GM12878 (cell line): ENCODE measurements around the gene KRT12. TPM values are rescaled to one million over a fixed set of nuclear protein-coding genes. Genes with fewer than 3 reads are reported as not detected.

ENCODE experiments used
- ATAC-seq: fragments of 200-7000 bp; cut with Tn5 transposase; 3 replicates; pipeline ENCODE4 v1.9.1; 2020; ENCODE audit warnings: mild to moderate bottlenecking, moderate library complexity
- BruUV-seq: library from RNA; stranded (reverse); fragments of 400-500 nt; replicated peaks from 2 replicates; lab custom pipeline; 2021; lab: Mats Ljungman, UMichigan
- CTCF ChIA-PET: fragments of 300-600 bp; sonication (Branson Sonifier 250); formaldehyde crosslinking; extraction: SDS; loops from one replicate; lab custom pipeline; 2021; ENCODE audit warnings: inconsistent platforms; lab: Yijun Ruan, JAX
- POLR2A ChIA-PET: fragments of 350-600 bp; formaldehyde crosslinking; extraction: SDS; loops from one replicate; lab custom pipeline; 2021; ENCODE audit warnings: inconsistent platforms; lab: Charles Lee
- RAD21 ChIA-PET: fragments of 300-600 bp; sonication (Branson Sonifier 250); formaldehyde crosslinking; loops from one replicate; lab custom pipeline; 2023; ENCODE audit warnings: antibody characterized with exemption; ENCODE audit not compliant: unreplicated experiment; lab: Charles Lee
- SMC1A ChIA-PET: fragments of 300-600 bp; sonication (Branson Sonifier 250); formaldehyde crosslinking; loops from one replicate; lab custom pipeline; 2023; ENCODE audit not compliant: unreplicated experiment, uncharacterized antibody; lab: Charles Lee
- DNase-seq: peaks from one replicate; pipeline ENCODE4 v3.0.0-alpha.2; 2011; ENCODE audit warnings: low read depth, low spot score
- FAIRE-seq: peaks from 3 replicates; lab custom pipeline; 2011; peaks lifted over from hg19 to GRCh38; lab: Jason Lieb, UNC
- H2AFZ ChIP-seq: 2 replicates; pipeline ENCODE4 v1.6.0; 2011; ENCODE audit warnings: low read depth, low read length, control low read depth; ENCODE audit not compliant: control insufficient read depth
- H3K27ac ChIP-seq: 2 replicates; pipeline ENCODE4 v1.5.1; 2011; ENCODE audit warnings: control low read depth; ENCODE audit not compliant: control insufficient read depth, insufficient read depth
- H3K27me3 ChIP-seq, 2 experiments: replicated peaks in 1 of 2; 2 replicates each; pipeline versions ENCODE4 v1.6.0 to v1.6.1; 2011; ENCODE audit warnings: low read length in 1 of 2; ENCODE audit not compliant: control insufficient read depth in 2 of 2, insufficient read depth in 2 of 2
- H3K36me3 ChIP-seq, 2 experiments: 2 replicates each; pipeline ENCODE4 v1.5.1; 2011; ENCODE audit warnings: low read length in 1 of 2; ENCODE audit not compliant: control insufficient read depth in 2 of 2, insufficient read depth in 2 of 2
- H3K4me1 ChIP-seq: 2 replicates; pipeline ENCODE4 v1.6.1; 2011; ENCODE audit warnings: mild to moderate bottlenecking, low read length, moderate library complexity, mixed read lengths; ENCODE audit not compliant: control insufficient read depth, insufficient read depth
- H3K4me2 ChIP-seq: 2 replicates; pipeline ENCODE4 v1.6.0; 2011; ENCODE audit warnings: control low read depth; ENCODE audit not compliant: control insufficient read depth, insufficient read depth
- H3K4me3 ChIP-seq: fragments of 200-600 bp; sonication (generic); 2 replicates; pipeline ENCODE4 v1.5.1; 2016
- H3K79me2 ChIP-seq: 2 replicates; pipeline ENCODE4 v1.6.0; 2011; ENCODE audit warnings: low read length; ENCODE audit not compliant: control insufficient read depth, insufficient read depth
- H3K9ac ChIP-seq: 2 replicates; pipeline ENCODE4 v1.8.0; 2011; ENCODE audit warnings: low read length, control low read depth, mixed read lengths; ENCODE audit not compliant: control insufficient read depth, insufficient read depth
- H3K9me3 ChIP-seq: replicated peaks from 3 replicates; pipeline ENCODE4 v1.5.1; 2011; ENCODE audit warnings: mild to moderate bottlenecking, low read length; ENCODE audit not compliant: control insufficient read depth, insufficient read depth
- H4K20me1 ChIP-seq: 2 replicates; pipeline ENCODE4 v1.6.0; 2011; ENCODE audit not compliant: control insufficient read depth, insufficient read depth
- CBFB ChIP-seq: IDR thresholded peaks from 2 replicates; pipeline ENCODE4 v1.6.1; 2016; ENCODE audit warnings: antibody characterized with exemption, low read depth
- CREM ChIP-seq: IDR thresholded peaks from 2 replicates; pipeline ENCODE4 v1.6.1; 2014; ENCODE audit warnings: antibody characterized with exemption, low read depth
- DPF2 ChIP-seq: fragments of 450-650 bp; IDR thresholded peaks from 2 replicates; pipeline ENCODE4 v1.6.1; 2017; ENCODE audit warnings: mild to moderate bottlenecking
- EED ChIP-seq: sonication (generic); IDR thresholded peaks from 2 replicates; pipeline ENCODE4 v1.6.1; 2016; ENCODE audit warnings: antibody characterized with exemption, low read depth
- EZH2 ChIP-seq: IDR thresholded peaks from 2 replicates; pipeline ENCODE4 v1.6.1; 2012; ENCODE audit warnings: low read depth, mild to moderate bottlenecking, control low read depth, inconsistent platforms, low read length, borderline replicate concordance; ENCODE audit not compliant: control insufficient read depth
- GATAD2B ChIP-seq: fragments of 450-650 bp; conservative IDR thresholded peaks from 2 replicates; pipeline ENCODE4 v1.6.1; 2017; ENCODE audit warnings: low read depth, mild to moderate bottlenecking, moderate library complexity
- JUNB ChIP-seq: IDR thresholded peaks from 2 replicates; pipeline ENCODE4 v1.6.1; 2016; ENCODE audit warnings: antibody characterized with exemption, mild to moderate bottlenecking
- MXI1 ChIP-seq: fragments of 150-350 bp; IDR thresholded peaks from 2 replicates; pipeline ENCODE4 v1.6.1; 2011; ENCODE audit warnings: low read depth, mild to moderate bottlenecking, inconsistent platforms, low read length, improper control_type of control experiment
- NFIC ChIP-seq: IDR thresholded peaks from 2 replicates; pipeline ENCODE4 v1.6.1; 2012; ENCODE audit warnings: low read depth, mild to moderate bottlenecking, inconsistent platforms, low read length, moderate library complexity
- NR2C2 ChIP-seq: IDR thresholded peaks from 2 replicates; pipeline ENCODE4 v1.6.1; 2011; ENCODE audit warnings: borderline replicate concordance, low read depth; ENCODE audit not compliant: control insufficient read depth, insufficient read length
- POLR2A ChIP-seq: IDR thresholded peaks from 2 replicates; pipeline ENCODE4 v1.6.1; 2011; ENCODE audit warnings: low read depth, mild to moderate bottlenecking, low read length
- POLR2AphosphoS2 ChIP-seq: IDR thresholded peaks from 2 replicates; pipeline ENCODE4 v1.6.1; 2011; ENCODE audit warnings: low read depth, mild to moderate bottlenecking, low read length, improper control_type of control experiment, moderate library complexity
- SMAD1 ChIP-seq: fragments of 450-650 bp; IDR thresholded peaks from 2 replicates; pipeline ENCODE4 v1.6.1; 2018; ENCODE audit warnings: mild to moderate bottlenecking, low read depth; ENCODE audit not compliant: partially characterized antibody
- TAF1 ChIP-seq: IDR thresholded peaks from 2 replicates; pipeline ENCODE4 v1.6.1; 2011; ENCODE audit warnings: mild to moderate bottlenecking, low read depth, low read length, borderline replicate concordance
- TARDBP ChIP-seq: IDR thresholded peaks from 2 replicates; pipeline ENCODE4 v1.6.1; 2016; ENCODE audit warnings: borderline replicate concordance
- TCF3 ChIP-seq: IDR thresholded peaks from 2 replicates; pipeline ENCODE4 v1.6.1; 2012; ENCODE audit warnings: low read depth, mild to moderate bottlenecking, low read length, borderline replicate concordance; ENCODE audit not compliant: insufficient read depth
- ZZZ3 ChIP-seq: IDR thresholded peaks from 2 replicates; pipeline ENCODE4 v1.6.1; 2011; ENCODE audit warnings: low read depth; ENCODE audit not compliant: control insufficient read depth, insufficient read length
- WGBS: methylation state at CpG from one replicate; pipeline ENCODE4 v1.1.6; 2016; ENCODE audit warnings: low lambda C conversion rate; ENCODE audit not compliant: insufficient replicate concordance, insufficient coverage; ENCODE audit errors: missing lambda C conversion rate; 5-methylcytosine and 5-hydroxymethylcytosine counted together
- in situ Hi-C: fragments of 300-500 bp; cut with MboI; formaldehyde crosslinking; loops from 9 replicates; pipeline ENCODE4 v1.14.3; 2018; ENCODE audit warnings: mixed read lengths
- intact Hi-C: fragments of 100-400 bp; cut with micrococcal nuclease; formaldehyde crosslinking; loops from one replicate; pipeline ENCODE4 v1.14.2; 2022; ENCODE audit not compliant: unreplicated experiment
- polyA plus RNA-seq, 11 experiments: library from polyadenylated mRNA; depleted of rRNA in 4 of 11; unstranded in 6 of 11; stranded (reverse) in 5 of 11; fragments of >200 nt; fragmentation: Nextera tagmentation in 4 of 11; fragmentation: Illumina TruSeq in 1 of 11; extraction: Ambion mirVana in 4 of 11; extraction: Trizol in 1 of 11; gene quantifications; 1 replicate in 1 of 11; 2 replicates in 10 of 11; pipeline versions ENCODE4 v1.2.1 to v1.2.3, GENCODE V29; 2011 to 2016; ENCODE audit warnings: inconsistent platforms in 2 of 11, missing spikeins in 2 of 11, low read depth in 1 of 11
- total RNA-seq, 4 experiments: library from RNA; depleted of rRNA in 3 of 4; stranded (reverse); fragments of >200 nt in 3 of 4; fragmentation: Illumina TruSeq in 1 of 4; extraction: Trizol in 1 of 4; gene quantifications; 2 replicates each; pipeline versions ENCODE4 v1.2.1 to v1.2.3, GENCODE V29; 2013 to 2021
- TF ChIP-seq, protein P1 (sequence below): fragments of 450-650 bp; IDR thresholded peaks from 2 replicates; pipeline ENCODE4 v1.6.1; 2017; ENCODE audit warnings: mild to moderate bottlenecking
- TF ChIP-seq, protein P2 (sequence below): IDR thresholded peaks from 2 replicates; pipeline ENCODE4 v1.6.1; 2011; ENCODE audit warnings: low read depth, mild to moderate bottlenecking, low read length, moderate library complexity, borderline replicate concordance; ENCODE audit errors: extremely low read depth

KRT12 gene
- total and polyA plus RNA-seq, 10 of the 15 experiments (the other 5 are each of a cell fraction or from before 2014, with no cell fraction given), result not detected

DNA sequence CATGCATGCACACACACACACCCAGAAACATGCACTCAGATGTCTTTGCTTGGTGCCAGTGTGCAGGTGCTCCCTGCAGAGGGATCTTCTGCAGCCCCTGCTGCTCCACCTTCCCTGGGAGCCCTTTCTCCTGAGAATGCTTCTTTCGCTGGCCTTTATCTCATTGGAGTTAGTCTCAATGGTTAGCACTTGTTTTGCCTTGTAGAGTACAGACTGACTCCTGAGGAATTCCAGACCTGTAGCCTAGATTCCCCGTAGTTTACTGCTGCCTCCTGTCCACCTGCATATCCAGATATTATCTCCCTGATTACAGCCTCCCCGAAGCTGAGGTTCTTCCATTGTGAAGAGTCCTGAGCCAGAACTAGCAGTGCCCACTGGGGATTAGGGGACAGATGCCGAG, 3.1 kb upstream of the KRT12 start:
- TF ChIP-seq MXI1 (no peak), CBFB (no peak), ZZZ3 (no peak), DPF2 (no peak), JUNB (no peak), TAF1 (no peak), NR2C2 (no peak), POLR2AphosphoS2 (no peak), POLR2A (no peak), CREM (no peak), EED (no peak), TARDBP (no peak), TCF3 (no peak), NFIC (no peak), EZH2 (no peak), GATAD2B (no peak), SMAD1 (no peak)
- TF ChIP-seq, protein P1, sequence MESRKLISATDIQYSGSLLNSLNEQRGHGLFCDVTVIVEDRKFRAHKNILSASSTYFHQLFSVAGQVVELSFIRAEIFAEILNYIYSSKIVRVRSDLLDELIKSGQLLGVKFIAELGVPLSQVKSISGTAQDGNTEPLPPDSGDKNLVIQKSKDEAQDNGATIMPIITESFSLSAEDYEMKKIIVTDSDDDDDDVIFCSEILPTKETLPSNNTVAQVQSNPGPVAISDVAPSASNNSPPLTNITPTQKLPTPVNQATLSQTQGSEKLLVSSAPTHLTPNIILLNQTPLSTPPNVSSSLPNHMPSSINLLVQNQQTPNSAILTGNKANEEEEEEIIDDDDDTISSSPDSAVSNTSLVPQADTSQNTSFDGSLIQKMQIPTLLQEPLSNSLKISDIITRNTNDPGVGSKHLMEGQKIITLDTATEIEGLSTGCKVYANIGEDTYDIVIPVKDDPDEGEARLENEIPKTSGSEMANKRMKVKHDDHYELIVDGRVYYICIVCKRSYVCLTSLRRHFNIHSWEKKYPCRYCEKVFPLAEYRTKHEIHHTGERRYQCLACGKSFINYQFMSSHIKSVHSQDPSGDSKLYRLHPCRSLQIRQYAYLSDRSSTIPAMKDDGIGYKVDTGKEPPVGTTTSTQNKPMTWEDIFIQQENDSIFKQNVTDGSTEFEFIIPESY, result no peak
- TF ChIP-seq, protein P2, sequence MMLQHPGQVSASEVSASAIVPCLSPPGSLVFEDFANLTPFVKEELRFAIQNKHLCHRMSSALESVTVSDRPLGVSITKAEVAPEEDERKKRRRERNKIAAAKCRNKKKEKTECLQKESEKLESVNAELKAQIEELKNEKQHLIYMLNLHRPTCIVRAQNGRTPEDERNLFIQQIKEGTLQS, result no peak
- ChIA-PET POLR2A (no interaction called here), SMC1A (interaction anchor here (0.6 to 0.7 kb wide), 2 partner anchors 16 to 984 kb away, joined by 3 read pairs; no protein-coding TSS in a partner anchor), RAD21 (no interaction called here), CTCF (no interaction called here)
- BruUV-seq, result no TSS peak
- Histone ChIP-seq H2AFZ (no peak overlapping the region), H3K27me3 (no peaks in the 10 kb centered on the region; a peak in 2 of 4 replicates), H3K4me1 (no peaks in the 10 kb centered on the region), H3K36me3 (no peaks in the 10 kb centered on the region), H3K9me3 (no peaks in the 10 kb centered on the region), H3K4me3 (no peak overlapping the region), H4K20me1 (no peaks in the 10 kb centered on the region), H3K9ac (no peak overlapping the region), H3K27ac (no peak overlapping the region), H3K4me2 (no peak overlapping the region), H3K79me2 (no peaks in the 10 kb centered on the region)
- DNase-seq (no peak), FAIRE-seq (no peak), ATAC-seq (no peak)
- 3% methylated on average over 4 of the region's 4 CpGs for WGBS
- intact Hi-C loops, result no loop called here
- in situ Hi-C loops, result no loop called here
